ENCODE measurements around the gene KCNQ5. TPM values are rescaled to one million over a fixed set of nuclear protein-coding genes. Genes with fewer than 3 reads are reported as not detected.
A peak's percentile ranks its signal among the peaks of the same experiment; 100 is the strongest.

KCNQ5 gene
- polyA plus RNA-seq, 3 donors, result not detected

DNA sequence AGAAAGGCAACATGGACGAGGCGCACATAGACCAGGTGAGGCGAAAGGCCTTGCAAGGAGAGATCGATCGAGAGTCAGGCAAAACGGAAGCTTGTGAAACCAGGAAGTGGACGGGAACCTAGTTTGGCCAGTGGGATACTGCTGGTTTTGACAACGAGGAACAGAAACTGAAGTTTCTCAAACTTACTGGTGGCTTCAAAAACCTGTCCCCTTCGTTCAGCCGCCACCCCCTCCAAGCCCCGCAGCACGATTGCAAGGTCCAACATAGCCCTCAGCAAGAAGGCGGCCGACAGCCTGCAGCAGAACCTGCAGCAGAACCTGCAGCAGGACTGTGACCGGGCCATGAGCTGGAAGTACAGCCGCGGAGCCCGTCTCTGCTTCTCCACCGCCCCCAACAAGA, 365.4 kb downstream of the KCNQ5 start:
- H3K4me3 Mint-ChIP-seq, result peak overlapping the region; percentile 77 to 91

DNA sequence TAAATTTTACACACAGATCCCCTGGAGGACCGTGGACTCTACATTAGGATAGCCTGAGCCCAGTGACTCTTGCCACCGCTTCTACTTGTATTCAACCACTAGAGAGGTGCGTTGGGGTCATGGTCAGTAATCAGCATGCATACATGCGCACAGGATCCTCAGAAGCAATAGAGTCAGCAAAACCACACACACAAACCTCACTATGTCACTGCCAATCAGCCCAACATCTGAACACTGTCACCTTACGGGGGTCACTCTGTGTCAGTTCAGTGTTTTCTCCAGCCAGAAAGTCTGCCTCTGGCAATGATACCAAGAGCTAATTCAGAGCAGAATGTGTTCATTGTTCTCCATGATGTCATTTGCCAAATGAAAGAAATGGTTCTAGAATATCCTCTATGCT, 378.1 kb downstream of the KCNQ5 start:
- Mint-ChIP-seq H3K27me3 (ENCODE audit: low read depth in 3 of 3) (no peaks in the 10 kb centered on the region), H3K9me3 (no peaks in the 10 kb centered on the region), H3K27ac (no peak overlapping the region), H3K4me3 (no peak overlapping the region), H3K4me1 (peaks cover 7% of the 10 kb centered on the region), H3K36me3 (no peaks in the 10 kb centered on the region)
- no peak overlapping the region for H3K4me2 ChIP-seq (replicated peaks; ENCODE audit: extremely low read depth, low read length, poor library complexity, severe bottlenecking)
- no peaks in the 10 kb centered on the region for H3K27me3 ChIP-seq (ENCODE audit: control insufficient read depth in 2 of 2, insufficient read depth in 2 of 2, low read length in 2 of 2)
- H3K4me1 ChIP-seq (ENCODE audit: control insufficient read depth in 1 of 2, insufficient read depth in 2 of 2, low read length in 2 of 2), result no peaks in the 10 kb centered on the region
- H3K9me3 ChIP-seq (replicated peaks in 1 of 2; ENCODE audit: control insufficient read depth in 1 of 2, insufficient read depth in 1 of 2, low read length in 2 of 2), result no peaks in the 10 kb centered on the region
- H2AFZ ChIP-seq (ENCODE audit: insufficient read depth, low read depth, low read length, poor library complexity, severe bottlenecking), result no peak overlapping the region
- 100% methylated on average over 5 of the region's 5 CpGs for WGBS (ENCODE audit: insufficient coverage)
- intact Hi-C loops (cut with micrococcal nuclease), result no loop called here
- H4K20me1 ChIP-seq (ENCODE audit: insufficient read depth, low read length), result no peaks in the 10 kb centered on the region
- H3K27ac ChIP-seq (ENCODE audit: low read depth in 1 of 2, low read length in 2 of 2), result no peak overlapping the region
- TF ChIP-seq, protein P1, sequence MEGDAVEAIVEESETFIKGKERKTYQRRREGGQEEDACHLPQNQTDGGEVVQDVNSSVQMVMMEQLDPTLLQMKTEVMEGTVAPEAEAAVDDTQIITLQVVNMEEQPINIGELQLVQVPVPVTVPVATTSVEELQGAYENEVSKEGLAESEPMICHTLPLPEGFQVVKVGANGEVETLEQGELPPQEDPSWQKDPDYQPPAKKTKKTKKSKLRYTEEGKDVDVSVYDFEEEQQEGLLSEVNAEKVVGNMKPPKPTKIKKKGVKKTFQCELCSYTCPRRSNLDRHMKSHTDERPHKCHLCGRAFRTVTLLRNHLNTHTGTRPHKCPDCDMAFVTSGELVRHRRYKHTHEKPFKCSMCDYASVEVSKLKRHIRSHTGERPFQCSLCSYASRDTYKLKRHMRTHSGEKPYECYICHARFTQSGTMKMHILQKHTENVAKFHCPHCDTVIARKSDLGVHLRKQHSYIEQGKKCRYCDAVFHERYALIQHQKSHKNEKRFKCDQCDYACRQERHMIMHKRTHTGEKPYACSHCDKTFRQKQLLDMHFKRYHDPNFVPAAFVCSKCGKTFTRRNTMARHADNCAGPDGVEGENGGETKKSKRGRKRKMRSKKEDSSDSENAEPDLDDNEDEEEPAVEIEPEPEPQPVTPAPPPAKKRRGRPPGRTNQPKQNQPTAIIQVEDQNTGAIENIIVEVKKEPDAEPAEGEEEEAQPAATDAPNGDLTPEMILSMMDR (IDR thresholded peaks at IDR 0.05), result no peak
- no peaks in the 10 kb centered on the region for H3K79me2 ChIP-seq (ENCODE audit: insufficient read depth, low read length)
- H3K9ac ChIP-seq (ENCODE audit: insufficient read depth, low read length, poor library complexity, severe bottlenecking), result no peak overlapping the region
- DNase-seq, result no peak
- H3K36me3 ChIP-seq (replicated peaks in 1 of 2; ENCODE audit: control insufficient read depth in 1 of 2, insufficient read depth in 2 of 2, low read length in 2 of 2), result no peaks in the 10 kb centered on the region
- H3K4me3 ChIP-seq (replicated peaks in 1 of 3; ENCODE audit: low read depth in 2 of 3, low read length in 3 of 3), result no peak overlapping the region

More for the DNA sequence above, 365.4 kb downstream of the KCNQ5 start:
- peak overlapping the region in 1 of 2 donors; percentile 33 for H3K27ac ChIP-seq (ENCODE audit: low read depth in 1 of 2, low read length in 2 of 2)
- no peak overlapping the region for H3K9ac ChIP-seq (ENCODE audit: insufficient read depth, low read length, poor library complexity, severe bottlenecking)
- Mint-ChIP-seq H3K27ac (peak overlapping the region in 4 of 7 donors; percentile 12 to 49 (median 24)), H3K36me3 (peaks cover 0 to 2% of the 10 kb centered on the region in 2 donors), H3K27me3 (ENCODE audit: low read depth in 3 of 3) (peaks cover 1 to 3% (median 1%) of the 10 kb centered on the region in 3 donors), H3K4me1 (peaks cover 34% of the 10 kb centered on the region), H3K9me3 (peaks cover 5 to 44% (median 17%) of the 10 kb centered on the region in 7 donors)
- H3K4me3 ChIP-seq (replicated peaks in 1 of 3; ENCODE audit: low read depth in 2 of 3, low read length in 3 of 3), result peak overlapping the region; percentile 19 to 67 (median 25)
- TF ChIP-seq, protein P1 (IDR thresholded peaks at IDR 0.05), result no peak
- intact Hi-C loops (cut with micrococcal nuclease), result no loop called here
- no peaks in the 10 kb centered on the region for H3K27me3 ChIP-seq (ENCODE audit: control insufficient read depth in 2 of 2, insufficient read depth in 2 of 2, low read length in 2 of 2)
- H3K9me3 ChIP-seq (replicated peaks in 1 of 2; ENCODE audit: control insufficient read depth in 1 of 2, insufficient read depth in 1 of 2, low read length in 2 of 2), result peaks cover 0 to 11% of the 10 kb centered on the region in 2 donors
- H2AFZ ChIP-seq (ENCODE audit: insufficient read depth, low read depth, low read length, poor library complexity, severe bottlenecking), result peak overlapping the region; percentile 71
- no peaks in the 10 kb centered on the region for H4K20me1 ChIP-seq (ENCODE audit: insufficient read depth, low read length)
- no peaks in the 10 kb centered on the region for H3K36me3 ChIP-seq (replicated peaks in 1 of 2; ENCODE audit: control insufficient read depth in 1 of 2, insufficient read depth in 2 of 2, low read length in 2 of 2)
- peak overlapping the region; percentile 69 for H3K4me2 ChIP-seq (replicated peaks; ENCODE audit: extremely low read depth, low read length, poor library complexity, severe bottlenecking)
- H3K79me2 ChIP-seq (ENCODE audit: insufficient read depth, low read length), result no peaks in the 10 kb centered on the region
- WGBS (ENCODE audit: insufficient coverage), result 31% methylated on average over 7 of the region's 19 CpGs
- H3K4me1 ChIP-seq (ENCODE audit: control insufficient read depth in 1 of 2, insufficient read depth in 2 of 2, low read length in 2 of 2), result peaks cover 15 to 16% of the 10 kb centered on the region in 2 donors
- DNase-seq, result peak; percentile 14 to 46 (median 27)

Data from CD14-positive monocyte (primary cell).